Activated T-cell treated with anti-CD3 and anti-CD28 coated beads for 1 hour (primary cell): Measurements from ENCODE around the gene SLC26A8.

Source experiments
- DNase-seq: peaks from one replicate; pipeline ENCODE4 v3.0.0-alpha.2; 2020; ENCODE audit warnings: low read depth

SLC26A8 gene

GRCh38 chr6:36023996-36024795 lies at the start of gene SLC26A8:
Gene SLC26A8 (minus strand): TSS chr6:36024641. CDS start chr6:36019707, 4,934 bp downstream.
- no peak for DNase-seq

DNA sequence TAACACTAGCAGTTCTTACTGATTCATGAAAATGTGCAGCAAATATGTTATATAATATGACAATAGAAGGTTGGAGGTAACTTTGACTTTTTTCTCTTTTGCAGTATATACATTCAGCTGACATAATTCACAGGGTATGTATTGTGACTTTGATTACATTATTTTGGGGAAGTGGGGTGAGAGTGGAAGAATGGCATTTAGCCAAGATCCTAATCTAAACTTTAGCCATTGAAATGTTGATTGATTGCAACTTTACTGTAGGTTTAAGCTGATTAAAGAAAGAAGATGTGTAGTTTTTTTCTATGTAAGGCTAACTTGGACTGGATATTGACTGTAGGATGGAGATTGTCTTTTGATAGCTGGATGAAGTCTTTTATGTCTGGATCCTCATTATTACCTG lies 49.1 kb upstream of the SLC26A8 start:
- no peak for DNase-seq

DNA sequence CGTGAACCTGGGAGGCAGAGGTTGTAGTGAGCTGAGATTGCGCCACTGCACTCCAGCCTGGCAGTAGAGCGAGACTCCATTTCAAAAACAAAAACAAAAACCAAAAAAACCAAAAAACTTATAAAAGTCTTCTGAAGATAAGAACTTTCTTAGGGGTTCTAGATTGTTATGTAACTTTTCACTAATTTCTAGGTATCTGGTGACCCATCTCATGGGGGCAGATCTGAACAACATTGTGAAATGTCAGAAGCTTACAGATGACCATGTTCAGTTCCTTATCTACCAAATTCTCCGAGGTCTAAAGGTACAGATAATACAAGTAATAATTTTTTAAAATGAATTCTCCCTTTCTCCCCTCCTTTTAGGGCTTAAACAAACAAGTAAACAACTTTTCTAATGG lies 48.2 kb upstream of the SLC26A8 start:
- DNase-seq: no peak

- no peak for DNase-seq
Observed at GRCh38 chr6:36071714-36072113, 47.3 kb upstream of the SLC26A8 start.

GRCh38 chr6:36071281-36071680 lies 46.8 kb upstream of the SLC26A8 start:
- no peak for DNase-seq

- DNase-seq: no peak
Observed at GRCh38 chr6:36070252-36070651, 45.8 kb upstream of the SLC26A8 start.

GRCh38 chr6:36069573-36069972 lies 45.1 kb upstream of the SLC26A8 start:
- DNase-seq: no peak

DNA sequence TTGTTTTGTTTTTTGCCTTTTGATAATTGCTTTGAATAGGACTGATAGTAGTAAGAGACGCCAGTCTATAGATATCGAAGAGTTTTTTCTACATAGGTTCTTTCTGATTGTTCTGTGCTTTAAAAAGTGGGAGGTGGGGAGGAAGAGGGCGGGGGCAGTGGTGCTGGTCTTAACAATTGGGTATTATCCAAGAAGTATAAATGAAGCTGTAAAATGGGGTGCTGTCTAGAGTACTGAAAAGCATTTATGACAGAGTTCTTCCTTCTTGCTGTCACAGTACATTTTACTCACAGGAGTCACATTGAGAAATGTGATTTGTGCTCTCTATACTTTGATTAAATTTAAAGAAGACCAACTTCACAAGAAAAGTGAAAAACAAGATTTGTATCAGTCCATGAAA lies 44.1 kb upstream of the SLC26A8 start:
- no peak for DNase-seq

DNA sequence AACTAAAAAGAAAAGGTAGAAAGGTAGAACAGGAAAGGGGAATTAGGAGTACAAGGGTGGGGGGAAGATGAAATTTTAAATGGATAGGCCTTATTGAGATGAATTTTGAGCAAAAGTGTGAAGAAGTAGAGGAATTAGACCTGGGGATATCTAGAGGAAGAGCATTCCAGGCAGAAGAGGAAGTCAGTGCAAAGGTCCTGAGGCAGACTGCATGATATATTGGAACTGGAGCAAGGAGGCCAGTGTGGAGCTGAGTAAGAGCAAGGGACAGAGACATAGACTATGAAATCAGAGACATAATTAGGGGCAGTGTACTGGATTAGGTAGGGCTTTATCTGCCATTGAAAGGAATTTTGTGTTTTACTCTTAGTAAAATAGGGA lies 43.6 kb upstream of the SLC26A8 start:
- DNase-seq: no peak

- no peak for DNase-seq
Observed at GRCh38 chr6:36067374-36068011, 43.1 kb upstream of the SLC26A8 start.

- DNase-seq: no peak
Observed at GRCh38 chr6:36066817-36067216, 42.4 kb upstream of the SLC26A8 start.

- no peak for DNase-seq
Observed at GRCh38 chr6:36065916-36066315, 41.5 kb upstream of the SLC26A8 start.

DNA sequence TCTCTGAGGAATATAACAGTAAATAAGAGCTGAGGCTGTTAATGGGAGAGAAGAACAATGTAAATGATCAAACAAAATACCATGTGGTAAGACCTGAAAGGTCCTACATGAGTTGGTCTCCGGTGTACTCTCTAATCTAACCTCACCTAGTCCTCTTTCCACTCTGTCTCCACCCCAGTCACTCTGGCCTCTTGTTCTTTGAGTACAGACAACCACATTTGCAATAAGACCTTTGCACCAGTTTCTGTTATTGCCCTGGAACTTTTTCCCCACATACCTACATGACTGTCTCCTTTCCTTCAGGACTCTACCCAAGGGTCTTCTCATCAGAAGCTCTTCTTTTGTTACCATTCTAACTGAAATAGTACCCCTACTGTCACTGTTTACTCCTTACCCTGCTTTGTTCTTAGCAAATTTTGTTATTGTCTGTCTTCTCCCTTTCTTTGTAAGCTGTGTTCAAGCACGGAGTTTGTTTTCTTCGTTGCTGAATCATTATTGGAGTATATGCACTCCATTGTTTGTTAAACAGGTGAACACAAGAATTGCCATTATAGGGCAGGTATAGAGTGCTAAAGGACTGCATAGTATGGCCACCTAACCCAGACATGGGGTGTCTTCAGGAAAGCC lies 40.4 kb upstream of the SLC26A8 start:
- no peak for DNase-seq

DNA sequence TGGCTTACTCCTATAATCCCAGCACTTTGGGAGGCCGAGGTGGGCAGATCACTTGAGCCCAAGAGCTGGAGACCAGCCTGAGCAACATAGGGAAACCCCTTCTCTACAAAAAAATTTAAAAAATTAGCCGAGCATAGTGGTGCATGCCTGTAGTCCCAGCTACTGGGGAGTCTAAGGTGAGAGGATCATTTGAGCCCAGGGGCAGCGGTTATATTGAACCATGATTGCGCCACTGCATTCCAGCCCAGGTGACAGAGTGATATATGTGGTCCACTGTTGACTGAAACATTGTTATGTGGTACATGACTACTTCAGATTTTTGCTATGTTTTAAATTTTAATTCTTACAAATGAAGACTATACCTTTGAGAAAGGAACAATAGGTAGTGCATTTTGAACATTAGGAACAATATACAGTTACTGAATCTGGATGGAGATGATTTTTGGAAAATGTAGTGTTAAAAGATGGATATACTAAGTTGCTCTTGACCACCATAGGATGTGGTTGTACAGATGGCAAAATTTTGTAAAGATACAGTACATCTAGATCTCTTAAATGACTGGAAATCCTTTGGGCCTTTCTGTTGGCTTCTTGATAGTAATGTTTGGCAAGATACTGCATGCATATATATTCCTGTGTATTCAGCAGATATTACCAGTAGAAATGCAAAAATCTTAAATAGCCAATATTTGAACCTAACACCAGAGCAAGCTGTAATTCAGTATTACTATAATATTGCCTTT lies 39.0 kb upstream of the SLC26A8 start:
- no peak for DNase-seq

GRCh38 chr6:36062247-36062646 lies 37.8 kb upstream of the SLC26A8 start:
- no peak for DNase-seq

DNA sequence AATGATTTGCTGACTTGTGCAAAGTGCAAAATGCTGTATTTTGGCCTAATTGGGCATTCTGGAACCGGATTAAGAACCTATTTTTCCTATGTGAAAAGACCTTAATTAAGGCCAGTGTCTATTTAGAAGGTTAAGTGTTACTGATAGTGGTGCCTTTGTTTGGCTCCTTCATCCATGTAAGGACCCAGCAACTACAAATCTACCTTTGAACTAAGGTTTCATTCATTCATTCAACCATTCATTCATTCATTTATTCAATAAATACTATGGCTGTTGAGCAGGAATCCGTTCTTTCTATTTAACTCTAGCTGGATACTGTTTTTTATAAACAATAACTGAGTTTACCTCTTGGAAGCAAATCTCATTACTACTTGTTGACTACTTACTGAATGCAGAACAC lies 36.8 kb upstream of the SLC26A8 start:
- no peak for DNase-seq

- DNase-seq: no peak
Observed at GRCh38 chr6:36056178-36056577, 31.7 kb upstream of the SLC26A8 start.

- DNase-seq: no peak
Observed at GRCh38 chr6:36054956-36055355, 30.5 kb upstream of the SLC26A8 start.

DNA sequence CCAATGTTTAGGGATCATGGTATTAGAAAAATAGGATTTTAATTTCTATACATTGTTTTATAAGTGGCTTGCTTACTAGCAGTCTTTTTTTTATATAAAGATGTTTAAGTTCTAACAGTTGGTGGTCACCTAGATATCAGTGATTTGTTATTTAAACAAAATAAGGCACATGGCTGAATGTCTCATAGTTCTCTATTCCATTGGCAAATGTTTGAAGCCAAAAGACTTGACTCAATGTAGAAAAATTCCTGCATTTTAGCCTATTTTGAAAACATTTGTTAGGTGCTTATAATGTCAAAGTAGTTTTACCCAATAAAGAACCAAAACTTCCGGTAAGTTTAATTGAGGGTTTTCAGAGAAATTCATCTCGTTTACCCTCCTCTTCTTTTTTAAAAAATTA lies 30.0 kb upstream of the SLC26A8 start:
- no peak for DNase-seq

DNA sequence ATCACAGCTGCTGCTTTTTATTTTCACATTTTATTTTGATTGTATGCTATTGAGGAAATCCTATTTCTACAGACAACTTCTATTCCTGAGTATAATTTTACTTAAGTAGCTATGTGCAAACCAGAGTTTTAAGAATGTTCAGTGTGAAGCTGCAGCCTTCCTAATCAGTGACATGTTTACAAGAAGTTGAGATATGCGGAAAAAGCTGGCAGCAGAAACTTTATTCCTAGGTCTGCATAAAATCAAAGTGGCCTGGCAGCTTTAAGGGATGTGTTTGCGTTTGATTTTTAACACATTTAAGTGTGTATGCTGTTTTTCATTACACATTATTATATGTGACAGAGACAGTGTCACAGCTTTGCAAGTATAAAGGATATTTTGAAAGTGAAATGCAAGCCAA lies 29.4 kb upstream of the SLC26A8 start:
- DNase-seq: no peak

GRCh38 chr6:36052097-36052496 lies 27.7 kb upstream of the SLC26A8 start:
- no peak for DNase-seq

GRCh38 chr6:36050947-36051710 lies 26.7 kb upstream of the SLC26A8 start:
- DNase-seq: no peak
